Liver (tissue), 9 donors: Measurements from ENCODE around the gene MROH2B. TPM values are rescaled to one million over a fixed set of nuclear protein-coding genes. Genes with fewer than 3 reads are reported as not detected.

Source experiments
- DNase-seq: peaks from one replicate; pipeline ENCODE4 v3.0.0-alpha.2; 2017; ENCODE audit warnings: low spot score
- H3K27ac ChIP-seq, 2 donors: one replicate each; pipeline ENCODE4 v1.7.0; 2013; ENCODE audit warnings: inconsistent platforms in 2 of 2, low read length in 2 of 2, control low read depth in 1 of 2, low read depth in 1 of 2, mild to moderate bottlenecking in 1 of 2
- H3K27me3 ChIP-seq, 4 donors: one replicate each; pipeline versions ENCODE4 v1.6.1 to v1.7.0; 2013; ENCODE audit warnings: low read length in 3 of 4, inconsistent platforms in 1 of 4, mild to moderate bottlenecking in 1 of 4, moderate library complexity in 1 of 4; ENCODE audit not compliant: control insufficient read depth in 4 of 4, insufficient read depth in 4 of 4
- H3K36me3 ChIP-seq, 4 donors: one replicate each; pipeline versions ENCODE4 v1.6.1 to v1.7.0; 2013; ENCODE audit warnings: low read length in 3 of 4, mild to moderate bottlenecking in 3 of 4, low read depth in 1 of 4, moderate library complexity in 1 of 4; ENCODE audit not compliant: control insufficient read depth in 4 of 4, insufficient read depth in 3 of 4
- H3K4me1 ChIP-seq, 4 donors: one replicate each; pipeline versions ENCODE4 v1.6.1 to v1.7.0; 2013; ENCODE audit warnings: low read length in 3 of 4, mild to moderate bottlenecking in 3 of 4, moderate library complexity in 1 of 4; ENCODE audit not compliant: control insufficient read depth in 4 of 4, insufficient read depth in 4 of 4
- H3K4me3 ChIP-seq, 3 donors: one replicate each; pipeline versions ENCODE4 v1.6.1 to v1.7.0; 2013; ENCODE audit warnings: low read length in 3 of 3, control low read depth in 1 of 3, low read depth in 1 of 3, mild to moderate bottlenecking in 1 of 3
- H3K9ac ChIP-seq, 2 donors: one replicate each; pipeline ENCODE4 v1.7.0; 2013; ENCODE audit warnings: low read length in 2 of 2, mild to moderate bottlenecking in 2 of 2, moderate library complexity in 2 of 2, control low read depth in 1 of 2, low read depth in 1 of 2
- H3K9me3 ChIP-seq, 4 donors: one replicate each; pipeline versions ENCODE4 v1.6.1 to v1.7.0; 2013; ENCODE audit warnings: low read length in 3 of 4; ENCODE audit not compliant: control insufficient read depth in 4 of 4
- EGR1 ChIP-seq, 2 donors: IDR thresholded peaks; 2 replicates each; pipeline ENCODE4 v1.6.1; 2016 to 2018; ENCODE audit warnings: antibody characterized with exemption in 2 of 2, low read depth in 2 of 2
- FOXA1 ChIP-seq: IDR thresholded peaks from 2 replicates; pipeline ENCODE4 v1.6.1; 2016; ENCODE audit warnings: antibody characterized with exemption
- FOXA2 ChIP-seq: IDR thresholded peaks from 2 replicates; pipeline ENCODE4 v1.6.1; 2016; ENCODE audit warnings: antibody characterized with exemption
- GABPA ChIP-seq, 2 donors: IDR thresholded peaks in 1 of 2; conservative IDR thresholded peaks in 1 of 2; 2 replicates each; pipeline ENCODE4 v1.6.1; 2016; ENCODE audit warnings: antibody characterized with exemption in 2 of 2, mild to moderate bottlenecking in 1 of 2, moderate library complexity in 1 of 2
- HNF4A ChIP-seq, 2 donors: conservative IDR thresholded peaks; 2 replicates each; pipeline ENCODE4 v1.6.1; 2016; ENCODE audit warnings: antibody characterized with exemption in 2 of 2, mild to moderate bottlenecking in 2 of 2
- HNF4G ChIP-seq: IDR thresholded peaks from 2 replicates; pipeline ENCODE4 v1.6.1; 2016; ENCODE audit warnings: antibody characterized with exemption
- NR2F2 ChIP-seq: IDR thresholded peaks from 2 replicates; pipeline ENCODE4 v1.6.1; 2016; ENCODE audit warnings: antibody characterized with exemption
- RAD21 ChIP-seq, 2 donors: IDR thresholded peaks; 2 replicates each; pipeline ENCODE4 v1.6.1; 2016; ENCODE audit warnings: antibody characterized with exemption in 2 of 2, mild to moderate bottlenecking in 2 of 2
- REST ChIP-seq: IDR thresholded peaks from 2 replicates; pipeline ENCODE4 v1.6.1; 2016; ENCODE audit warnings: antibody characterized with exemption, mild to moderate bottlenecking
- SP1 ChIP-seq: IDR thresholded peaks from 2 replicates; pipeline ENCODE4 v1.6.1; 2018; ENCODE audit warnings: antibody characterized with exemption, mild to moderate bottlenecking
- TAF1 ChIP-seq: conservative IDR thresholded peaks from 2 replicates; pipeline ENCODE4 v1.6.1; 2016; ENCODE audit warnings: antibody characterized with exemption, mild to moderate bottlenecking
- YY1 ChIP-seq: IDR thresholded peaks from 2 replicates; pipeline ENCODE4 v1.6.1; 2016; ENCODE audit warnings: antibody characterized with exemption, mild to moderate bottlenecking
- ZBTB33 ChIP-seq: IDR thresholded peaks from 2 replicates; pipeline ENCODE4 v1.6.1; 2016; ENCODE audit warnings: antibody characterized with exemption
- WGBS: extraction: QIAGEN DNeasy Blood & Tissue Kit; methylation state at CpG from one replicate; pipeline ENCODE4 v1.1.7; 2013; 5-methylcytosine and 5-hydroxymethylcytosine counted together
- polyA plus RNA-seq, 2 donors: library from polyadenylated mRNA; stranded (reverse) in 1 of 2; unstranded in 1 of 2; fragments of 200-250 nt in 1 of 2; fragments of >200 nt in 1 of 2; fragmentation: Nextera tagmentation in 1 of 2; extraction: Ambion mirVana in 1 of 2; gene quantifications; one replicate each; pipeline versions ENCODE4 v1.2.1 to v1.2.3, GENCODE V29; 2013 to 2015
- total RNA-seq, 2 donors: library from RNA; depleted of rRNA; stranded (reverse); fragments of >200 nt; gene quantifications; one replicate each; pipeline ENCODE4 v1.2.3, GENCODE V29; 2014
- TF ChIP-seq, protein P1 (sequence below): fragments of 150-350 bp; IDR thresholded peaks from 2 replicates; pipeline ENCODE4 v1.5.1; 2017; ENCODE audit warnings: improper control_type of control experiment, low read depth, low read length; ENCODE audit not compliant: missing input control
- TF ChIP-seq, protein P2 (sequence below): IDR thresholded peaks from 2 replicates; pipeline ENCODE4 v1.6.1; 2016; ENCODE audit warnings: antibody characterized with exemption
- TF ChIP-seq, protein P3 (sequence below): IDR thresholded peaks from 2 replicates; pipeline ENCODE4 v1.6.1; 2016; ENCODE audit warnings: antibody characterized with exemption
- donor health status: healthy.
- donor health status: healthy.
- donor health status: healthy.
- donor health status: healthy.
- donor health status: healthy.

MROH2B gene
- total and polyA plus RNA-seq, 4 donors, result under 0.01 to 0.46 (median 0.06) TPM; not detected in 1

DNA sequence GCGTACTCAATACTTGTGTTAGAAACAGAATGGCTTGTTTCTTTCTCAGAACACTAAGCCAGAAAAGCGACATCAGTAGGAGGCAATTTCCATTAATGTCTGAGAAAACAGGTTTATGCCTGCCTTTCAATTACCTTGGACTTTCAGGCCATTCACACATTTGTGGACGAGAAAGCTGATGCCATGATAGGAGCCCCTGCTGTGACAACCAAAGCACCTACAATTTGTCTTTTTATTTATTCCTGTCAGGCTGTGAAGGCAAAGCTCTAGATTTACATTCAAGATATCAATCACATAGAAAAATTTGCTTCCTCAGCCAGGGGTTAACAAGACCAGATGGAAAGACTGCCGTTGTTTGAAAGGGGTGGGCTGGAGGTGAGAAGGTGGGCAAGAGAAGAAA is 85.6 kb downstream of the MROH2B start:
- H3K36me3 ChIP-seq, result no peaks in the 10 kb centered on the region
- peaks cover 3 to 11% (median 4%) of the 10 kb centered on the region in 4 donors for H3K4me1 ChIP-seq
- DNase-seq, result no peak
- H3K9me3 ChIP-seq, result peaks cover 0 to 2% (median 0%) of the 10 kb centered on the region in 4 donors
- H3K27ac ChIP-seq, result no peak overlapping the region
- H3K27me3 ChIP-seq, result no peaks in the 10 kb centered on the region
- TF ChIP-seq, protein P1, sequence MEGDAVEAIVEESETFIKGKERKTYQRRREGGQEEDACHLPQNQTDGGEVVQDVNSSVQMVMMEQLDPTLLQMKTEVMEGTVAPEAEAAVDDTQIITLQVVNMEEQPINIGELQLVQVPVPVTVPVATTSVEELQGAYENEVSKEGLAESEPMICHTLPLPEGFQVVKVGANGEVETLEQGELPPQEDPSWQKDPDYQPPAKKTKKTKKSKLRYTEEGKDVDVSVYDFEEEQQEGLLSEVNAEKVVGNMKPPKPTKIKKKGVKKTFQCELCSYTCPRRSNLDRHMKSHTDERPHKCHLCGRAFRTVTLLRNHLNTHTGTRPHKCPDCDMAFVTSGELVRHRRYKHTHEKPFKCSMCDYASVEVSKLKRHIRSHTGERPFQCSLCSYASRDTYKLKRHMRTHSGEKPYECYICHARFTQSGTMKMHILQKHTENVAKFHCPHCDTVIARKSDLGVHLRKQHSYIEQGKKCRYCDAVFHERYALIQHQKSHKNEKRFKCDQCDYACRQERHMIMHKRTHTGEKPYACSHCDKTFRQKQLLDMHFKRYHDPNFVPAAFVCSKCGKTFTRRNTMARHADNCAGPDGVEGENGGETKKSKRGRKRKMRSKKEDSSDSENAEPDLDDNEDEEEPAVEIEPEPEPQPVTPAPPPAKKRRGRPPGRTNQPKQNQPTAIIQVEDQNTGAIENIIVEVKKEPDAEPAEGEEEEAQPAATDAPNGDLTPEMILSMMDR, result no peak
- TF ChIP-seq, protein P2, sequence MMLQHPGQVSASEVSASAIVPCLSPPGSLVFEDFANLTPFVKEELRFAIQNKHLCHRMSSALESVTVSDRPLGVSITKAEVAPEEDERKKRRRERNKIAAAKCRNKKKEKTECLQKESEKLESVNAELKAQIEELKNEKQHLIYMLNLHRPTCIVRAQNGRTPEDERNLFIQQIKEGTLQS, result no peak
- TF ChIP-seq GABPA (IDR thresholded peaks at IDR 0.05 in 1 of 2, conservative IDR thresholded peaks at IDR 0.05 in 1 of 2), result no peak
- TF ChIP-seq TAF1, result no peak
- TF ChIP-seq EGR1 (IDR thresholded peaks at IDR 0.05; ENCODE audit: low read depth in 2 of 2), result no peak
- no peak for TF ChIP-seq SP1
- no peak for TF ChIP-seq ZBTB33
- TF ChIP-seq, protein P3, sequence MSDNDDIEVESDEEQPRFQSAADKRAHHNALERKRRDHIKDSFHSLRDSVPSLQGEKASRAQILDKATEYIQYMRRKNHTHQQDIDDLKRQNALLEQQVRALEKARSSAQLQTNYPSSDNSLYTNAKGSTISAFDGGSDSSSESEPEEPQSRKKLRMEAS, result no peak
- no peak for TF ChIP-seq FOXA2
- no peak for TF ChIP-seq RAD21 (IDR thresholded peaks at IDR 0.05)
- TF ChIP-seq REST, result no peak
- TF ChIP-seq HNF4G, result no peak
- TF ChIP-seq FOXA1, result no peak
- TF ChIP-seq YY1, result no peak
- TF ChIP-seq NR2F2, result no peak
- WGBS, result 71% methylated on average over 4 of the region's 4 CpGs
- H3K4me3 ChIP-seq, result no peak overlapping the region
- H3K9ac ChIP-seq, result no peak overlapping the region

- WGBS, result 96% methylated on average over 3 of the region's 3 CpGs
- H3K27me3 ChIP-seq, result no peaks in the 10 kb centered on the region
- no peak overlapping the region for H3K4me3 ChIP-seq
- DNase-seq, result no peak
- no peaks in the 10 kb centered on the region for H3K36me3 ChIP-seq
- H3K27ac ChIP-seq, result no peak overlapping the region
- H3K9me3 ChIP-seq, result peaks cover 0 to 2% (median 0%) of the 10 kb centered on the region in 4 donors
- no peak overlapping the region for H3K9ac ChIP-seq
- peaks cover 0 to 5% (median 2%) of the 10 kb centered on the region in 4 donors for H3K4me1 ChIP-seq
- TF ChIP-seq RAD21 (IDR thresholded peaks at IDR 0.05) (no peak), HNF4A (conservative IDR thresholded peaks at IDR 0.05) (no peak), NR2F2 (no peak), GABPA (IDR thresholded peaks at IDR 0.05 in 1 of 2, conservative IDR thresholded peaks at IDR 0.05 in 1 of 2) (no peak), FOXA2 (no peak), EGR1 (IDR thresholded peaks at IDR 0.05; ENCODE audit: low read depth in 2 of 2) (no peak), REST (no peak)
- TF ChIP-seq, protein P2, result no peak
Measured at GRCh38 chr5:40984884-40985283, 86.3 kb downstream of the MROH2B start.
